K562 (cell line): ENCODE measurements around the gene SP6. TPM values are rescaled to one million over a fixed set of nuclear protein-coding genes. Genes with fewer than 3 reads are reported as not detected.

Experiments
- BDP1 ChIP-seq: IDR thresholded peaks from 3 replicates; pipeline ENCODE4 v1.6.1; 2011; ENCODE audit not compliant: insufficient read length, insufficient read depth
- CSDE1 ChIP-seq, 2 experiments: fragments of 450-650 bp; IDR thresholded peaks; 2 replicates each; pipeline ENCODE4 v1.6.1; 2016; ENCODE audit warnings: mild to moderate bottlenecking in 1 of 2
- EHMT2 ChIP-seq: fragments of 450-650 bp; IDR thresholded peaks from 2 replicates; pipeline ENCODE4 v1.6.1; 2018; ENCODE audit warnings: antibody characterized with exemption
- ETV5 ChIP-seq: sonication (generic); formaldehyde crosslinking; IDR thresholded peaks from 2 replicates; pipeline ENCODE4 v1.4.0; 2020; ENCODE audit warnings: low read depth, mild to moderate bottlenecking, missing genetic modification reagents
- JUND ChIP-seq, 2 experiments: IDR thresholded peaks; 2 replicates in 1 of 2; 3 replicates in 1 of 2; pipeline ENCODE4 v1.6.1; 2011; ENCODE audit warnings: borderline replicate concordance in 2 of 2, low read depth in 2 of 2, low read length in 2 of 2, improper control_type of control experiment in 1 of 2, missing biosample characterization in 1 of 2, missing genetic modification characterization in 1 of 2, missing genetic modification reagents in 1 of 2
- NCOA1 ChIP-seq: fragments of 450-650 bp; IDR thresholded peaks from 2 replicates; pipeline ENCODE4 v1.6.1; 2016; ENCODE audit warnings: low read depth
- NFRKB ChIP-seq: fragments of 450-650 bp; IDR thresholded peaks from 2 replicates; pipeline ENCODE4 v1.6.1; 2016; ENCODE audit warnings: low read depth
- NR2C1 ChIP-seq, 2 experiments: fragments of 450-650 bp; IDR thresholded peaks; 2 replicates each; pipeline ENCODE4 v1.6.1; 2017; ENCODE audit warnings: mild to moderate bottlenecking in 2 of 2, antibody characterized with exemption in 1 of 2, inconsistent platforms in 1 of 2, missing compliant biosample characterization in 1 of 2, missing genetic modification characterization in 1 of 2
- OTX1 ChIP-seq: fragments of 450-650 bp; formaldehyde crosslinking; IDR thresholded peaks from 2 replicates; pipeline ENCODE4 v1.4.0; 2022; ENCODE audit warnings: mild to moderate bottlenecking
- PYGO2 ChIP-seq: fragments of 450-650 bp; IDR thresholded peaks from 2 replicates; pipeline ENCODE4 v1.6.1; 2016; ENCODE audit warnings: mild to moderate bottlenecking, missing genetic modification characterization, moderate library complexity, missing compliant biosample characterization
- ZKSCAN1 ChIP-seq: fragments of 150-350 bp; IDR thresholded peaks from 2 replicates; pipeline ENCODE4 v1.6.1; 2016; ENCODE audit warnings: low read depth, low read length
- ZNF384 ChIP-seq: IDR thresholded peaks from 2 replicates; pipeline ENCODE4 v1.6.1; 2012; ENCODE audit warnings: low read depth, low read length, improper control_type of control experiment
- polyA plus RNA-seq, 8 experiments: library from polyadenylated mRNA; depleted of rRNA in 4 of 8; stranded (reverse) in 5 of 8; unstranded in 3 of 8; fragments of >200 nt; fragmentation: Nextera tagmentation in 2 of 8; fragmentation: Illumina TruSeq in 1 of 8; extraction: Ambion mirVana in 2 of 8; extraction: Trizol in 1 of 8; gene quantifications; 2 replicates each; pipeline versions ENCODE4 v1.2.1 to v1.2.3, GENCODE V29; 2011 to 2014; ENCODE audit warnings: inconsistent platforms in 1 of 8, missing spikeins in 1 of 8
- total RNA-seq, 7 experiments: library from RNA; depleted of rRNA in 6 of 7; stranded (reverse); fragments of >200 nt in 6 of 7; fragmentation: Illumina TruSeq in 2 of 7; extraction: Trizol in 2 of 7; gene quantifications; 2 replicates each; pipeline versions ENCODE4 v1.2.1 to v1.2.3, GENCODE V29; 2011 to 2021; ENCODE audit warnings: low replicate concordance in 1 of 7
- TF ChIP-seq, protein P1 (sequence below): sonication (generic); formaldehyde crosslinking; IDR thresholded peaks from 2 replicates; pipeline ENCODE4 v1.8.1; 2023; ENCODE audit warnings: mild to moderate bottlenecking, missing genetic modification reagents
- TF ChIP-seq, protein P2 (sequence below): fragments of 450-650 bp; formaldehyde crosslinking; IDR thresholded peaks from 2 replicates; pipeline ENCODE4 v1.4.0; 2020; ENCODE audit warnings: mild to moderate bottlenecking, moderate library complexity
- TF ChIP-seq, protein P3 (sequence below): sonication (generic); formaldehyde crosslinking; IDR thresholded peaks from 2 replicates; pipeline ENCODE4 v1.8.1; 2022; ENCODE audit warnings: missing genetic modification reagents
- TF ChIP-seq, protein P4 (sequence below): fragments of 450-650 bp; IDR thresholded peaks from 2 replicates; pipeline ENCODE4 v1.6.1; 2016; ENCODE audit warnings: borderline replicate concordance
- TF ChIP-seq, protein P5 (sequence below), 3 experiments: IDR thresholded peaks in 2 of 3; conservative IDR thresholded peaks in 1 of 3; 2 replicates each; pipeline ENCODE4 v1.5.1; 2011 to 2012; ENCODE audit warnings: low read length in 3 of 3, mild to moderate bottlenecking in 3 of 3, control low read depth in 2 of 3, improper control_type of control experiment in 1 of 3, inconsistent platforms in 1 of 3, low read depth in 1 of 3, mixed read lengths in 1 of 3, moderate library complexity in 1 of 3; ENCODE audit not compliant: insufficient read depth in 2 of 3

SP6 gene
- total and polyA plus RNA-seq, 9 of the 15 experiments (the other 6 are each of a cell fraction or from before 2014, with no cell fraction given), result 0.11 to 7.9 (median 2.2) TPM

DNA sequence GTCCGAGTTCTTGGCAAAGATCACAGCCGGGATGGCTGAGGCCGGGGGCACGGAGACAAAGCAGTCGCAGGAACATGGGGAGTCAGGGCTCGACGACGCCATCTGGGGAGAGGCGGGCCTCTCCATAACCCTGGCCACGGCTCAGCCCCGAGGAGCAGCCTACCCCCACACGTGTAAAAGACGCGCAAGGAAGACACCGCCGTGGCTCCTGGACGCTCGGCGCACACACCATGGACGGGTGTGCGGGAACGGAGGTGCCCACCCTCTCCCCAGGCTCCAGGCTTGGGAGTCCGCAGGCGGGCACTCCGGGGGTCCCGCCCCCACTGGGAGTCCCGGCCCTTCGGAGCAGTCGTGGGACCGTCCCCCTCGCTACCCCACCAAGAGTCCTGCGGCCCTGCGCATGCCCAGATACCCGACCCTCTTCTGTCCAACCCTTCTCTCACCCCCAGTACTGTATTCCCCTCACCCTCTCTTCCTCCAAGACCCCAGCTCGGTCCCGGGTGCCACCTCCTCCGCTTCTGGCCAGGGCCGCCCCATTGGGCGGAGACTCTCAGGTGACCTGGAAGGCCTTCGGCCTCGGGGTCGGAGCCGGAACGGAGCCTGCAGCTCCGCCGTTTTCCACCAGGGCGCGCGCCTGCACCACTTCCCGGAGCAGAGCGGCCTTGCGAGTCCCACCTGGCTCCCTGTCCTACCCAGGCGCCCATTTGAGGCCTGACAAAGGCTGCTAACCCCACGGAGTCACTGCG is 10.0 kb downstream of the SP6 start, which contains the start of gene SCRN2 (continued):
- TF ChIP-seq NR2C1 (IDR thresholded peaks at IDR 0.05) (peak; percentile 95), NR2C1 (tag; IDR thresholded peaks at IDR 0.05) (peak; percentile 94), PYGO2 (tag) (no peak), NFRKB (no peak), CSDE1 (IDR thresholded peaks at IDR 0.05) (no peak), JUND (IDR thresholded peaks at IDR 0.05; ENCODE audit: borderline replicate concordance, low read depth, low read length) (peak; percentile 20; the same call in 1 of the 2 replicates), JUND (tag; IDR thresholded peaks at IDR 0.05; ENCODE audit: borderline replicate concordance, low read depth, low read length) (no peak; the same call in 2 of the 3 replicates), NCOA1 (no peak), BDP1 (no peak), ETV5 (CRISPR knock-in tag) (peak; percentile 61), ZKSCAN1 (peak; percentile 46; the same call in 1 of the 2 replicates), EHMT2 (no peak), OTX1 (CRISPR knock-in tag) (peak; percentile 70; the same call in 1 of the 2 replicates), ZNF384 (no peak)
- TF ChIP-seq, protein P1, sequence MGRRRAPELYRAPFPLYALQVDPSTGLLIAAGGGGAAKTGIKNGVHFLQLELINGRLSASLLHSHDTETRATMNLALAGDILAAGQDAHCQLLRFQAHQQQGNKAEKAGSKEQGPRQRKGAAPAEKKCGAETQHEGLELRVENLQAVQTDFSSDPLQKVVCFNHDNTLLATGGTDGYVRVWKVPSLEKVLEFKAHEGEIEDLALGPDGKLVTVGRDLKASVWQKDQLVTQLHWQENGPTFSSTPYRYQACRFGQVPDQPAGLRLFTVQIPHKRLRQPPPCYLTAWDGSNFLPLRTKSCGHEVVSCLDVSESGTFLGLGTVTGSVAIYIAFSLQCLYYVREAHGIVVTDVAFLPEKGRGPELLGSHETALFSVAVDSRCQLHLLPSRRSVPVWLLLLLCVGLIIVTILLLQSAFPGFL (CRISPR knock-in tag), result peak; percentile 73; the same call in 1 of the 2 replicates
- TF ChIP-seq, protein P2, sequence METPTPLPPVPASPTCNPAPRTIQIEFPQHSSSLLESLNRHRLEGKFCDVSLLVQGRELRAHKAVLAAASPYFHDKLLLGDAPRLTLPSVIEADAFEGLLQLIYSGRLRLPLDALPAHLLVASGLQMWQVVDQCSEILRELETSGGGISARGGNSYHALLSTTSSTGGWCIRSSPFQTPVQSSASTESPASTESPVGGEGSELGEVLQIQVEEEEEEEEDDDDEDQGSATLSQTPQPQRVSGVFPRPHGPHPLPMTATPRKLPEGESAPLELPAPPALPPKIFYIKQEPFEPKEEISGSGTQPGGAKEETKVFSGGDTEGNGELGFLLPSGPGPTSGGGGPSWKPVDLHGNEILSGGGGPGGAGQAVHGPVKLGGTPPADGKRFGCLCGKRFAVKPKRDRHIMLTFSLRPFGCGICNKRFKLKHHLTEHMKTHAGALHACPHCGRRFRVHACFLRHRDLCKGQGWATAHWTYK (CRISPR knock-in tag), result no peak; the same call in 1 of the 2 replicates
- TF ChIP-seq, protein P3, sequence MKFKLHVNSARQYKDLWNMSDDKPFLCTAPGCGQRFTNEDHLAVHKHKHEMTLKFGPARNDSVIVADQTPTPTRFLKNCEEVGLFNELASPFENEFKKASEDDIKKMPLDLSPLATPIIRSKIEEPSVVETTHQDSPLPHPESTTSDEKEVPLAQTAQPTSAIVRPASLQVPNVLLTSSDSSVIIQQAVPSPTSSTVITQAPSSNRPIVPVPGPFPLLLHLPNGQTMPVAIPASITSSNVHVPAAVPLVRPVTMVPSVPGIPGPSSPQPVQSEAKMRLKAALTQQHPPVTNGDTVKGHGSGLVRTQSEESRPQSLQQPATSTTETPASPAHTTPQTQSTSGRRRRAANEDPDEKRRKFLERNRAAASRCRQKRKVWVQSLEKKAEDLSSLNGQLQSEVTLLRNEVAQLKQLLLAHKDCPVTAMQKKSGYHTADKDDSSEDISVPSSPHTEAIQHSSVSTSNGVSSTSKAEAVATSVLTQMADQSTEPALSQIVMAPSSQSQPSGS, result no peak
- TF ChIP-seq, protein P4, sequence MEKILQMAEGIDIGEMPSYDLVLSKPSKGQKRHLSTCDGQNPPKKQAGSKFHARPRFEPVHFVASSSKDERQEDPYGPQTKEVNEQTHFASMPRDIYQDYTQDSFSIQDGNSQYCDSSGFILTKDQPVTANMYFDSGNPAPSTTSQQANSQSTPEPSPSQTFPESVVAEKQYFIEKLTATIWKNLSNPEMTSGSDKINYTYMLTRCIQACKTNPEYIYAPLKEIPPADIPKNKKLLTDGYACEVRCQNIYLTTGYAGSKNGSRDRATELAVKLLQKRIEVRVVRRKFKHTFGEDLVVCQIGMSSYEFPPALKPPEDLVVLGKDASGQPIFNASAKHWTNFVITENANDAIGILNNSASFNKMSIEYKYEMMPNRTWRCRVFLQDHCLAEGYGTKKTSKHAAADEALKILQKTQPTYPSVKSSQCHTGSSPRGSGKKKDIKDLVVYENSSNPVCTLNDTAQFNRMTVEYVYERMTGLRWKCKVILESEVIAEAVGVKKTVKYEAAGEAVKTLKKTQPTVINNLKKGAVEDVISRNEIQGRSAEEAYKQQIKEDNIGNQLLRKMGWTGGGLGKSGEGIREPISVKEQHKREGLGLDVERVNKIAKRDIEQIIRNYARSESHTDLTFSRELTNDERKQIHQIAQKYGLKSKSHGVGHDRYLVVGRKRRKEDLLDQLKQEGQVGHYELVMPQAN, result peak; percentile 77
- TF ChIP-seq, protein P5, sequence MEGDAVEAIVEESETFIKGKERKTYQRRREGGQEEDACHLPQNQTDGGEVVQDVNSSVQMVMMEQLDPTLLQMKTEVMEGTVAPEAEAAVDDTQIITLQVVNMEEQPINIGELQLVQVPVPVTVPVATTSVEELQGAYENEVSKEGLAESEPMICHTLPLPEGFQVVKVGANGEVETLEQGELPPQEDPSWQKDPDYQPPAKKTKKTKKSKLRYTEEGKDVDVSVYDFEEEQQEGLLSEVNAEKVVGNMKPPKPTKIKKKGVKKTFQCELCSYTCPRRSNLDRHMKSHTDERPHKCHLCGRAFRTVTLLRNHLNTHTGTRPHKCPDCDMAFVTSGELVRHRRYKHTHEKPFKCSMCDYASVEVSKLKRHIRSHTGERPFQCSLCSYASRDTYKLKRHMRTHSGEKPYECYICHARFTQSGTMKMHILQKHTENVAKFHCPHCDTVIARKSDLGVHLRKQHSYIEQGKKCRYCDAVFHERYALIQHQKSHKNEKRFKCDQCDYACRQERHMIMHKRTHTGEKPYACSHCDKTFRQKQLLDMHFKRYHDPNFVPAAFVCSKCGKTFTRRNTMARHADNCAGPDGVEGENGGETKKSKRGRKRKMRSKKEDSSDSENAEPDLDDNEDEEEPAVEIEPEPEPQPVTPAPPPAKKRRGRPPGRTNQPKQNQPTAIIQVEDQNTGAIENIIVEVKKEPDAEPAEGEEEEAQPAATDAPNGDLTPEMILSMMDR (IDR thresholded peaks at IDR 0.05 in 2 of 3, conservative IDR thresholded peaks at IDR 0.05 in 1 of 3; ENCODE audit: insufficient read depth in 2 of 3, low read depth in 1 of 3, low read length in 3 of 3), result peak; percentile 96 to 98 (median 97)
